ENCODE results near the gene FOXRED2. TPM values are rescaled to one million over a fixed set of nuclear protein-coding genes. Genes with fewer than 3 reads are reported as not detected.

The FOXRED2 gene
- total RNA-seq, 1 donor from 2014 or later, result 48.0 TPM

GRCh38 chr22:36440429-36441002 is 66.3 kb downstream of the FOXRED2 start:
- TF ChIP-seq CTCF (IDR thresholded peaks at IDR 0.05), result no peak
- Mint-ChIP-seq H3K4me1 (ENCODE audit: unreplicated experiment) (peaks cover 62% of the 10 kb centered on the region), H3K4me3 (ENCODE audit: unreplicated experiment) (no peak overlapping the region), H3K36me3 (ENCODE audit: unreplicated experiment) (no peaks in the 10 kb centered on the region), H3K27me3 (ENCODE audit: unreplicated experiment) (no peaks in the 10 kb centered on the region), H3K27ac (ENCODE audit: unreplicated experiment) (peak overlapping the region; percentile 89), H3K9me3 (ENCODE audit: unreplicated experiment) (no peaks in the 10 kb centered on the region)
- no peak for DNase-seq (ENCODE audit: extremely low spot score, unreplicated experiment)

GRCh38 chr22:36439481-36440271 is 67.2 kb downstream of the FOXRED2 start:
- Mint-ChIP-seq H3K9me3 (ENCODE audit: unreplicated experiment) (no peaks in the 10 kb centered on the region), H3K27ac (ENCODE audit: unreplicated experiment) (peak overlapping the region; percentile 89), H3K36me3 (ENCODE audit: unreplicated experiment) (no peaks in the 10 kb centered on the region), H3K27me3 (ENCODE audit: unreplicated experiment) (no peaks in the 10 kb centered on the region), H3K4me3 (ENCODE audit: unreplicated experiment) (no peak overlapping the region), H3K4me1 (ENCODE audit: unreplicated experiment) (peaks cover 62% of the 10 kb centered on the region)
- peak; percentile 88 for DNase-seq (ENCODE audit: extremely low spot score, unreplicated experiment)
- TF ChIP-seq CTCF (IDR thresholded peaks at IDR 0.05), result no peak

Other genes starting within 250 kb of the FOXRED2 start
- 938 and 1,044 TPM in 2 replicates for gene MYH9, start 119.1 kb downstream of the FOXRED2 start, total RNA-seq
- 67.4 and 70.0 TPM in 2 replicates for gene TXN2, start 25.4 kb downstream of the FOXRED2 start, total RNA-seq
- 150 and 155 TPM in 2 replicates for gene EIF3D, start 22.1 kb upstream of the FOXRED2 start, total RNA-seq
- not detected in 2 replicates for gene CACNG2, start 196.7 kb upstream of the FOXRED2 start, total RNA-seq

Measured in osteocyte (in vitro differentiated cells).